PC-3 (cell line): ENCODE measurements around the gene KDM4B. TPM values are rescaled to one million over a fixed set of nuclear protein-coding genes. Genes with fewer than 3 reads are reported as not detected.

Experiments
- ATAC-seq: fragments of 200-7000 bp; cut with Tn5 transposase; 2 replicates; pipeline ENCODE4 v1.9.1; 2020; ENCODE audit warnings: mild to moderate bottlenecking, moderate library complexity
- BruUV-seq: library from RNA; stranded (reverse); fragments of 400-500 nt; replicated peaks from 2 replicates; lab custom pipeline; 2021; lab: Mats Ljungman, UMichigan
- CTCF ChIA-PET: fragments of 300-600 bp; sonication (Branson Sonifier 250); formaldehyde crosslinking; loops from one replicate; lab custom pipeline; 2022; ENCODE audit warnings: antibody characterized with exemption; lab: Charles Lee
- POLR2A ChIA-PET: fragments of 300-600 bp; sonication (Branson Sonifier 250); formaldehyde crosslinking; loops from one replicate; lab custom pipeline; 2022; ENCODE audit warnings: antibody characterized with exemption; ENCODE audit not compliant: unreplicated experiment; lab: Charles Lee
- DNase-seq: peaks from one replicate; pipeline ENCODE4 v3.0.0-alpha.2; 2015
- H2AFZ ChIP-seq: fragments of 300-600 bp; sonication (generic); 2 replicates; pipeline ENCODE4 v1.6.0; 2016; ENCODE audit warnings: antibody characterized with exemption, low read length
- H3F3A ChIP-seq: fragments of 300-600 bp; sonication (generic); one replicate; pipeline ENCODE4 v1.6.0; 2017; ENCODE audit warnings: antibody characterized with exemption, low read length, control low read depth, mild to moderate bottlenecking; ENCODE audit not compliant: unreplicated experiment
- H3K27ac ChIP-seq: fragments of 300-600 bp; sonication (generic); 2 replicates; pipeline ENCODE4 v1.5.1; 2016; ENCODE audit warnings: mild to moderate bottlenecking, low read length
- H3K27me3 ChIP-seq: fragments of 300-600 bp; sonication (generic); 2 replicates; pipeline ENCODE4 v1.6.1; 2016; ENCODE audit warnings: low read length, mixed read lengths
- H3K36me3 ChIP-seq: fragments of 300-600 bp; sonication (generic); 2 replicates; pipeline ENCODE4 v1.6.1; 2016; ENCODE audit warnings: low read depth, mixed run types, low read length, mixed read lengths
- H3K4me1 ChIP-seq: fragments of 300-600 bp; sonication (generic); 2 replicates; pipeline ENCODE4 v1.5.1; 2016; ENCODE audit warnings: low read length; ENCODE audit not compliant: insufficient read depth
- H3K4me2 ChIP-seq: fragments of 300-600 bp; sonication (generic); 2 replicates; pipeline ENCODE4 v1.6.0; 2016; ENCODE audit warnings: low read length
- H3K4me3 ChIP-seq: fragments of 300-600 bp; sonication (generic); 2 replicates; pipeline ENCODE4 v1.5.1; 2016; ENCODE audit warnings: mild to moderate bottlenecking, low read length, mixed read lengths
- H3K79me2 ChIP-seq: fragments of 300-600 bp; sonication (generic); 2 replicates; pipeline ENCODE4 v1.6.1; 2017; ENCODE audit warnings: low read length, mixed read lengths
- H3K9ac ChIP-seq: fragments of 300-600 bp; sonication (generic); 2 replicates; pipeline ENCODE4 v1.6.0; 2016; ENCODE audit warnings: mild to moderate bottlenecking, low read length
- H3K9me2 ChIP-seq: fragments of 300-600 bp; sonication (generic); replicated peaks from 2 replicates; pipeline ENCODE4 v1.6.1; 2016; ENCODE audit warnings: mixed run types, low read length, mixed read lengths
- H3K9me3 ChIP-seq: fragments of 300-600 bp; sonication (generic); 2 replicates; pipeline ENCODE4 v1.6.1; 2016; ENCODE audit warnings: low read length, mixed read lengths
- H4K20me1 ChIP-seq: fragments of 300-600 bp; sonication (generic); 2 replicates; pipeline ENCODE4 v1.6.1; 2016; ENCODE audit warnings: low read length, mixed read lengths
- EZH2 ChIP-seq: fragments of 300-600 bp; sonication (generic); IDR thresholded peaks from one replicate; pipeline ENCODE4 v1.6.1; 2017; ENCODE audit warnings: antibody characterized with exemption, mild to moderate bottlenecking, low read length; ENCODE audit not compliant: unreplicated experiment
- EZH2phosphoT487 ChIP-seq: fragments of 300-600 bp; sonication (generic); IDR thresholded peaks from 2 replicates; pipeline ENCODE4 v1.6.1; 2018; ENCODE audit warnings: mild to moderate bottlenecking, antibody characterized with exemption, low read length, borderline replicate concordance
- intact Hi-C: fragments of 100-400 bp; cut with micrococcal nuclease; formaldehyde crosslinking; loops from 2 replicates; pipeline ENCODE4 v1.9.0; 2023
- total RNA-seq: library from RNA; depleted of rRNA; stranded (reverse); fragments of >200 nt; gene quantifications from 2 replicates; pipeline ENCODE4 v1.2.3, GENCODE V29; 2014
- TF ChIP-seq, protein P1 (sequence below): fragments of 300-600 bp; sonication (generic); conservative IDR thresholded peaks from 2 replicates; pipeline ENCODE4 v1.5.1; 2017; ENCODE audit warnings: antibody characterized with exemption, low read depth, mild to moderate bottlenecking, low read length

The KDM4B gene
- total RNA-seq, 1 experiment from 2014 or later, result 19.8 TPM

DNA sequence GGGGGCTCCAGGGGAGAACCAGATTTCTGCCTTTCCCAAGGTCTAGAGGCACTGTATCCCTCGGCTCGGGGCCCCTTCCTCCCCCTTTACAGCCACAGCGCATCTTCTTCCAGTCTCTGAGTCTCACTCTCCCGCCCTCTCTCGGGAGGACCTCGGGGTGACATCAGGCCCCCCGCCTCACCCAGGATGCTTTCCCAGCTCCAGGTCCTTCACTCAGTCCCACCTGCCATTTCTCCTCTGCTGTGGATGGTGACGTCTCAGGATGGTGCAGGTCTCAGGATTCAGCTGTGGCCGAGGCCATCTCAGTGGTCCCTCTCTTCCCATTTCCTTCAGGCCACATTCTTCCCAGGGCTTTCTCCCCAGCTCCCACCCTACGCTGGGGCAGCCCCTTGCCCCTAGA lies 13.6 kb upstream of the KDM4B start:
- no TSS peak for BruUV-seq
- TF ChIP-seq EZH2 (no peak), EZH2phosphoT487 (no peak)
- TF ChIP-seq, protein P1, sequence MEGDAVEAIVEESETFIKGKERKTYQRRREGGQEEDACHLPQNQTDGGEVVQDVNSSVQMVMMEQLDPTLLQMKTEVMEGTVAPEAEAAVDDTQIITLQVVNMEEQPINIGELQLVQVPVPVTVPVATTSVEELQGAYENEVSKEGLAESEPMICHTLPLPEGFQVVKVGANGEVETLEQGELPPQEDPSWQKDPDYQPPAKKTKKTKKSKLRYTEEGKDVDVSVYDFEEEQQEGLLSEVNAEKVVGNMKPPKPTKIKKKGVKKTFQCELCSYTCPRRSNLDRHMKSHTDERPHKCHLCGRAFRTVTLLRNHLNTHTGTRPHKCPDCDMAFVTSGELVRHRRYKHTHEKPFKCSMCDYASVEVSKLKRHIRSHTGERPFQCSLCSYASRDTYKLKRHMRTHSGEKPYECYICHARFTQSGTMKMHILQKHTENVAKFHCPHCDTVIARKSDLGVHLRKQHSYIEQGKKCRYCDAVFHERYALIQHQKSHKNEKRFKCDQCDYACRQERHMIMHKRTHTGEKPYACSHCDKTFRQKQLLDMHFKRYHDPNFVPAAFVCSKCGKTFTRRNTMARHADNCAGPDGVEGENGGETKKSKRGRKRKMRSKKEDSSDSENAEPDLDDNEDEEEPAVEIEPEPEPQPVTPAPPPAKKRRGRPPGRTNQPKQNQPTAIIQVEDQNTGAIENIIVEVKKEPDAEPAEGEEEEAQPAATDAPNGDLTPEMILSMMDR, result no peak
- peaks cover 14% of the 10 kb centered on the region; the same call in 1 of the 2 replicates for H4K20me1 ChIP-seq
- ChIA-PET POLR2A (no interaction called here), CTCF (no interaction called here)
- no peaks in the 10 kb centered on the region for H3K9me3 ChIP-seq
- DNase-seq, result no peak
- no peak overlapping the region for H3K9ac ChIP-seq
- no peak overlapping the region for H2AFZ ChIP-seq
- no peak for ATAC-seq
- no peak overlapping the region for H3K4me2 ChIP-seq
- H3K27ac ChIP-seq, result no peak overlapping the region
- H3K9me2 ChIP-seq, result no peaks in the 10 kb centered on the region
- H3F3A ChIP-seq, result peaks cover 3% of the 10 kb centered on the region
- no peaks in the 10 kb centered on the region for H3K4me1 ChIP-seq
- H3K27me3 ChIP-seq, result no peaks in the 10 kb centered on the region
- peaks cover 68% of the 10 kb centered on the region for H3K36me3 ChIP-seq
- H3K79me2 ChIP-seq, result no peaks in the 10 kb centered on the region
- no peak overlapping the region for H3K4me3 ChIP-seq
- intact Hi-C loops, result no loop called here

DNA sequence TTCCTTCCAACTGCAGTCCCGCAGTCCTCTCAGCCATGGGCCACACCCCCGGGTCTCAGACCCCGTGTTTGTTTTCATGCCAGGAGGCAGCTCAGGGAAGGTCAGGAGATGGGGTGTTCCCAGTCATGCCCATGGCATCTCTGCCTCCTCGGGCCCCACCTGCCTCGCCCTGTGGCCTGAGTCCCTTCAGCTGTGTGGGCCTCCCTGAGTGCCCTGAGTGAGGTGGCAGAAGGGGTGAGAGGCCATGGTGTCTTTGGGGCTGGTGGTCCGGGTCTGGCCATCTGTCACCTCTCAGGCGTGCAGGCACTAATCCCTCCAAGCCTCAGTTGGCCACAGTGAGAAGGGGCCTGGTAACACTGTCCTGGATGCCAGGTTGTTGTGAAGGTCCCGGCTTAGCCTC lies 10.9 kb upstream of the KDM4B start:
- Histone ChIP-seq H3K4me1 (no peaks in the 10 kb centered on the region), H3K4me3 (no peak overlapping the region), H3K9ac (no peak overlapping the region), H3K9me3 (no peaks in the 10 kb centered on the region), H3K9me2 (no peaks in the 10 kb centered on the region), H3F3A (peaks cover 3% of the 10 kb centered on the region), H2AFZ (no peak overlapping the region), H3K27me3 (no peaks in the 10 kb centered on the region), H4K20me1 (0 out of 2 replicates have a peak, but pooled peaks cover 9% of the 10 kb centered on the region), H3K36me3 (peaks cover 60% of the 10 kb centered on the region), H3K79me2 (no peaks in the 10 kb centered on the region), H3K27ac (no peak overlapping the region), H3K4me2 (no peak overlapping the region)
- no TSS peak for BruUV-seq
- intact Hi-C loops, result no loop called here
- ChIA-PET POLR2A (no interaction called here), CTCF (no interaction called here)
- TF ChIP-seq EZH2phosphoT487, result no peak
- no peak for DNase-seq
- ATAC-seq, result no peak

DNA sequence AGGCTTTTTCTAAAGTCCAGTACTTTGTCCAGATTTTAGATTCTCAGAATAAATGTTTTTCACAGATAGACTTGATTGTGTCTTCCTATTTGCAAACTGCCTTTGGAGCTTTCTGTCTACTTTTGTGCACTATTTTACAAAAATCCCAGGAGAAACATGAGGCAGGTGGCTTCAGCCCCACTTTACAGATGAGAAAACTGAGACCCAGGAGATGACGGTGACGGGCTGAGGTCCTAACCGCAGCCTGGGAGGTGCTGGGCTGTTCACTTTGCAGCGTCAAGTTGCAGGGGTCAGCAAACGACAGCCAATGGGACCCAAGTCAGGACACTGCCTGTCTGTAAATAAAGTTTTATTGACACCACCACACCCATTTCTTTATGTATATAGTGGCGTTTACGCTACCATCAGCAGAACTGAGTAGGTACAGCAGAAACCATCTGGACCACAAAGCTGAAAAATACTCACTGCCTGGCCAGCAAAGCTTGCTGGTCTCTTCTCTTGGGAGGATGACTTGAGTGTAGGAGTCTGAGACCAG lies 6.8 kb upstream of the KDM4B start:
- H3K4me2 ChIP-seq, result no peak overlapping the region
- H3K9me2 ChIP-seq, result no peaks in the 10 kb centered on the region
- H3K36me3 ChIP-seq, result peaks cover 33% of the 10 kb centered on the region
- H3F3A ChIP-seq, result peaks cover 12% of the 10 kb centered on the region
- TF ChIP-seq, protein P1, result no peak
- TF ChIP-seq EZH2phosphoT487 (no peak), EZH2 (no peak)
- no peaks in the 10 kb centered on the region for H3K4me1 ChIP-seq
- CTCF ChIA-PET, result no interaction called here
- H3K79me2 ChIP-seq, result no peaks in the 10 kb centered on the region
- DNase-seq (no peak), ATAC-seq (no peak)
- H3K9me3 ChIP-seq, result no peaks in the 10 kb centered on the region
- H4K20me1 ChIP-seq, result 0 out of 2 replicates have a peak, but pooled peaks cover 5% of the 10 kb centered on the region
- H3K4me3 ChIP-seq, result no peak overlapping the region
- H3K27ac ChIP-seq, result no peak overlapping the region
- POLR2A ChIA-PET, result no interaction called here
- H3K9ac ChIP-seq, result no peak overlapping the region
- no peaks in the 10 kb centered on the region for H3K27me3 ChIP-seq
- BruUV-seq, result no TSS peak
- intact Hi-C loops, result no loop called here
- no peak overlapping the region for H2AFZ ChIP-seq
